Kidney (tissue), 14 donors: ENCODE measurements around the gene TPK1. TPM values are rescaled to one million over a fixed set of nuclear protein-coding genes. Genes with fewer than 3 reads are reported as not detected.

Experiments used
- DNase-seq, 5 donors: peaks; one replicate each; pipeline ENCODE4 v3.0.0-alpha.2; 2013 to 2020
- FAIRE-seq: peaks from 2 replicates; lab custom pipeline; 2012; peaks lifted over from hg19 to GRCh38; lab: Jason Lieb, UNC
- H3K27ac ChIP-seq, 2 donors: one replicate each; pipeline ENCODE4 v1.7.0; 2013; ENCODE audit warnings: low read depth in 2 of 2, low read length in 2 of 2, inconsistent platforms in 1 of 2
- H3K27me3 ChIP-seq: one replicate; pipeline ENCODE4 v1.7.1; 2013; ENCODE audit warnings: low read length, inconsistent platforms; ENCODE audit not compliant: control insufficient read depth, insufficient read depth
- H3K36me3 ChIP-seq, 3 donors: one replicate each; pipeline versions ENCODE4 v1.7.0 to v1.7.1; 2013; ENCODE audit warnings: low read length in 3 of 3, control low read depth in 1 of 3, inconsistent platforms in 1 of 3; ENCODE audit not compliant: insufficient read depth in 3 of 3, control insufficient read depth in 2 of 3
- H3K4me1 ChIP-seq, 3 donors: one replicate each; pipeline versions ENCODE4 v1.7.0 to v1.7.1; 2013; ENCODE audit warnings: low read length in 3 of 3, inconsistent platforms in 1 of 3, low read depth in 1 of 3; ENCODE audit not compliant: control insufficient read depth in 2 of 3, insufficient read depth in 2 of 3
- H3K4me3 ChIP-seq, 3 donors: one replicate each; pipeline versions ENCODE4 v1.7.0 to v1.8.1; 2013; ENCODE audit warnings: low read length in 3 of 3, control low read depth in 1 of 3, inconsistent platforms in 1 of 3
- H3K9ac ChIP-seq, 3 donors: one replicate each; pipeline versions ENCODE4 v1.7.0 to v1.7.1; 2013; ENCODE audit warnings: low read length in 3 of 3, control low read depth in 1 of 3, inconsistent platforms in 1 of 3
- H3K9me3 ChIP-seq, 3 donors: one replicate each; pipeline versions ENCODE4 v1.7.0 to v1.7.1; 2013; ENCODE audit warnings: low read length in 3 of 3, control low read depth in 1 of 3, inconsistent platforms in 1 of 3; ENCODE audit not compliant: control insufficient read depth in 2 of 3, insufficient read depth in 1 of 3
- CTCF ChIP-seq: IDR thresholded peaks from 3 replicates; pipeline ENCODE4 v1.5.1; 2012; ENCODE audit warnings: mild to moderate bottlenecking, moderate library complexity, borderline replicate concordance; ENCODE audit not compliant: insufficient read depth; ENCODE audit errors: extremely low read depth
- intact Hi-C: fragments of 100-400 bp; cut with DNase I; formaldehyde crosslinking; loops from one replicate; pipeline ENCODE4 v1.11.1; 2022
- polyA plus RNA-seq: library from polyadenylated mRNA; stranded (reverse); fragments of 350-450 nt; fragmentation: Illumina TruSeq; extraction: RNeasy Lipid Tissue Mini Kit (QIAGEN cat#74804); gene quantifications from one replicate; pipeline ENCODE4 v1.2.3, GENCODE V29; 2014; ENCODE audit warnings: low read depth, low replicate concordance; ENCODE audit not compliant: insufficient read depth
- total RNA-seq: library from RNA; stranded (reverse); fragmentation: NEBNext Ultra II Directional; extraction: Animal tissue kit (Norgen Biotek cat#: 25700); gene quantifications from one replicate; pipeline ENCODE4 v1.2.1, GENCODE V29; 2021
- donor health status: control.
- donor health status: control.
- donor health status: control.
- donor health status: control.
- donor health status: control.
- donor health status: DM: yes; HTN: yes; CAD: no.
- donor health status: Normal renal cell carcinoma (clear cell type).

The TPK1 gene
- total and polyA plus RNA-seq, 2 donors from 2014 or later = 5.3 to 15.5 TPM

DNA sequence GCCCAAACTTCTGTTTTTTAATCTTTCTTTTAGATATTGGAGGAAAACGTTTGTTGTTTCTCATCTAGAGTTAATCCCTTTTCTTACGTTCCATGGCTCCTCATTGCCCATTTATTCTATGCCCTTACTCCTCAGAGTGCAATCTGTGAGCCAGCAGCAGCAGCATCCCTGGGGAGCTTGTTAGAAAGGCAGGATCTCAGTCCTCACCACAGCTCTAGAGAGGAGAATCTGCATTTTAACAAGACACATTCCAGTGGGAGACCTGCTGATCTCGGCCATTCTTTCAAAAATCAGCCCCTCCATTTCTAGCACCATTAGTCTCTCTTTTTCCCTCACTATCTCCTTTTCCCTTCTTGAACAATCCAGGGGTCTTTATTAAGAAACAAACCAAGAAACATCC, 348.0 kb downstream of the TPK1 start:
- H3K27ac ChIP-seq = no peak overlapping the region
- H3K4me3 ChIP-seq = no peak overlapping the region
- no peaks in the 10 kb centered on the region for H3K4me1 ChIP-seq
- intact Hi-C loops = no loop called here
- no peak for DNase-seq
- no peaks in the 10 kb centered on the region for H3K36me3 ChIP-seq
- H3K9me3 ChIP-seq = no peaks in the 10 kb centered on the region
- H3K27me3 ChIP-seq = no peaks in the 10 kb centered on the region
- H3K9ac ChIP-seq = no peak overlapping the region
- TF ChIP-seq CTCF = no peak
- no peak for FAIRE-seq

DNA sequence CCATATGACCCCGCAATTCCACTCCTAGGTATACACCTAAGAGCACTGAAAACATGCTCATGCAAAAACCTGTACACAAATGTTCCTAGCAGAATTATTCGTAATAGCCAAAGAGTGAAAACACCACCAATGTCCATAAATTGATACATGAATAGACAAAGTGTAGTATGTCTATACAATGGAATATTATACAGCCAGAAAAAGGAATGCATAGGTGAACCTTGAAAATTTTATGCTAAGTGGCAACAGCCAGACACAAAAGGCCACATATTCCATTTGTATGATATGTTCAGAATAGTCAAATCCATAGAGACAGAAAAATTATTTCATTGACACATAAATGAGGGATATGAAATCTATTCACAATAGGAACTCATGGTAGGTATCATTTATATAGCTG, 351.4 kb downstream of the TPK1 start:
- Histone ChIP-seq H3K4me1 (no peaks in the 10 kb centered on the region), H3K27ac (no peak overlapping the region), H3K9ac (no peak overlapping the region), H3K27me3 (no peaks in the 10 kb centered on the region), H3K36me3 (no peaks in the 10 kb centered on the region), H3K4me3 (no peak overlapping the region), H3K9me3 (no peaks in the 10 kb centered on the region)
- DNase-seq = no peak
- no peak for TF ChIP-seq CTCF
- FAIRE-seq = no peak
- intact Hi-C loops = no loop called here

GRCh38 chr7:144483189-144483588, 352.7 kb downstream of the TPK1 start:
- FAIRE-seq = no peak
- intact Hi-C loops = no loop called here
- DNase-seq = peak in 2 of 5 donors; percentile 39 to 71

More at GRCh38 chr7:144483189-144483588, 352.7 kb downstream of the TPK1 start:
- Histone ChIP-seq H3K36me3 (no peaks in the 10 kb centered on the region), H3K27me3 (no peaks in the 10 kb centered on the region), H3K4me3 (no peak overlapping the region), H3K9ac (no peak overlapping the region), H3K27ac (no peak overlapping the region), H3K4me1 (no peaks in the 10 kb centered on the region), H3K9me3 (no peaks in the 10 kb centered on the region)
- TF ChIP-seq CTCF = no peak
